IPS DF 6.9 (cell line): ENCODE data around the gene UCHL1.

Experiments
- DNase-seq: peaks from one replicate; pipeline ENCODE4 v3.0.0-alpha.2; 2013; ENCODE audit warnings: low read depth, low spot score
- H3K27ac ChIP-seq: one replicate; pipeline ENCODE4 v1.5.1; 2013; ENCODE audit warnings: low read length, control low read depth
- H3K27me3 ChIP-seq: 2 replicates; pipeline ENCODE4 v1.6.1; 2013; ENCODE audit warnings: mild to moderate bottlenecking, low read length; ENCODE audit not compliant: control insufficient read depth, insufficient read depth
- H3K36me3 ChIP-seq: 2 replicates; pipeline ENCODE4 v1.6.1; 2013; ENCODE audit warnings: low read length; ENCODE audit not compliant: control insufficient read depth, insufficient read depth
- H3K4me1 ChIP-seq: 2 replicates; pipeline ENCODE4 v1.6.1; 2013; ENCODE audit warnings: low read length; ENCODE audit not compliant: control insufficient read depth, insufficient read depth
- H3K4me3 ChIP-seq: 2 replicates; pipeline ENCODE4 v1.5.1; 2013; ENCODE audit warnings: mild to moderate bottlenecking, low read length
- H3K9me3 ChIP-seq: 2 replicates; pipeline ENCODE4 v1.6.1; 2013; ENCODE audit warnings: low read length, inconsistent platforms; ENCODE audit not compliant: control insufficient read depth, insufficient read depth
- WGBS: extraction: QIAGEN DNeasy Blood & Tissue Kit; methylation state at CpG from one replicate; pipeline ENCODE4 v1.1.7; 2013; ENCODE audit warnings: mixed read lengths, missing lambda C conversion rate; ENCODE audit not compliant: insufficient read length, insufficient coverage; 5-methylcytosine and 5-hydroxymethylcytosine counted together

The UCHL1 gene

GRCh38 chr4:41215155-41215554 lies 41.6 kb upstream of the UCHL1 start:
- Histone ChIP-seq H3K4me3 (no peak overlapping the region), H3K27me3 (no peaks in the 10 kb centered on the region), H3K36me3 (no peaks in the 10 kb centered on the region; the same call in 1 of the 2 replicates), H3K9me3 (no peaks in the 10 kb centered on the region), H3K27ac (no peak overlapping the region), H3K4me1 (peaks cover 3% of the 10 kb centered on the region; the same call in 1 of the 2 replicates)
- DNase-seq = no peak
- no CpG with 5 or more reads among the region's 9 CpGs for WGBS

- WGBS = no CpG with 5 or more reads among the region's 8 CpGs
- Histone ChIP-seq H3K27ac (no peak overlapping the region), H3K4me3 (peak overlapping the region; percentile 56; the same call in 1 of the 2 replicates), H3K4me1 (peaks cover 3% of the 10 kb centered on the region; the same call in 1 of the 2 replicates), H3K27me3 (no peaks in the 10 kb centered on the region), H3K9me3 (no peaks in the 10 kb centered on the region), H3K36me3 (no peaks in the 10 kb centered on the region; the same call in 1 of the 2 replicates)
- DNase-seq = no peak
Measured at GRCh38 chr4:41215969-41216293, 40.8 kb upstream of the UCHL1 start.

- peak; percentile 31 for DNase-seq
- no peaks in the 10 kb centered on the region; the same call in 1 of the 2 replicates for H3K36me3 ChIP-seq
- peak overlapping the region; percentile 56; the same call in 1 of the 2 replicates for H3K4me3 ChIP-seq
- H3K9me3 ChIP-seq = no peaks in the 10 kb centered on the region
- H3K27me3 ChIP-seq = no peaks in the 10 kb centered on the region
- no CpG with 5 or more reads among the region's 59 CpGs for WGBS
- peaks cover 3% of the 10 kb centered on the region; the same call in 1 of the 2 replicates for H3K4me1 ChIP-seq
- no peak overlapping the region for H3K27ac ChIP-seq
Measured at GRCh38 chr4:41216294-41217019, 40.3 kb upstream of the UCHL1 start.

- Histone ChIP-seq H3K36me3 (no peaks in the 10 kb centered on the region; the same call in 1 of the 2 replicates), H3K27ac (no peak overlapping the region), H3K9me3 (no peaks in the 10 kb centered on the region), H3K4me3 (no peak overlapping the region), H3K27me3 (no peaks in the 10 kb centered on the region), H3K4me1 (peaks cover 3% of the 10 kb centered on the region; the same call in 1 of the 2 replicates)
- DNase-seq = no peak
- WGBS = no CpG with 5 or more reads among the region's 2 CpGs
Measured at GRCh38 chr4:41217020-41217333, 39.8 kb upstream of the UCHL1 start.

- WGBS = no CpG with 5 or more reads among the region's 2 CpGs
- no peaks in the 10 kb centered on the region; the same call in 1 of the 2 replicates for H3K36me3 ChIP-seq
- H3K4me3 ChIP-seq = no peak overlapping the region
- peaks cover 3% of the 10 kb centered on the region; the same call in 1 of the 2 replicates for H3K4me1 ChIP-seq
- no peak overlapping the region for H3K27ac ChIP-seq
- DNase-seq = no peak
- H3K9me3 ChIP-seq = no peaks in the 10 kb centered on the region
- H3K27me3 ChIP-seq = no peaks in the 10 kb centered on the region
Measured at GRCh38 chr4:41217374-41217773, 39.4 kb upstream of the UCHL1 start.

- WGBS = no CpG with 5 or more reads among the region's 3 CpGs
- no peak overlapping the region for H3K4me3 ChIP-seq
- DNase-seq = no peak
- no peaks in the 10 kb centered on the region; the same call in 1 of the 2 replicates for H3K36me3 ChIP-seq
- H3K9me3 ChIP-seq = no peaks in the 10 kb centered on the region
- no peaks in the 10 kb centered on the region for H3K27me3 ChIP-seq
- H3K4me1 ChIP-seq = peaks cover 3% of the 10 kb centered on the region; the same call in 1 of the 2 replicates
- H3K27ac ChIP-seq = no peak overlapping the region
Measured at GRCh38 chr4:41218703-41219102, 38.0 kb upstream of the UCHL1 start.

- 100% methylated on average over 1 of the region's 3 CpGs for WGBS
- Histone ChIP-seq H3K27ac (no peak overlapping the region), H3K4me3 (no peak overlapping the region), H3K27me3 (no peaks in the 10 kb centered on the region), H3K4me1 (peaks cover 3% of the 10 kb centered on the region; the same call in 1 of the 2 replicates), H3K9me3 (no peaks in the 10 kb centered on the region), H3K36me3 (no peaks in the 10 kb centered on the region)
- DNase-seq = no peak
Measured at GRCh38 chr4:41219421-41219950, 37.2 kb upstream of the UCHL1 start.

GRCh38 chr4:41221850-41222645 lies 34.7 kb upstream of the UCHL1 start:
- no CpG with 5 or more reads among the region's 4 CpGs for WGBS
- Histone ChIP-seq H3K4me3 (no peak overlapping the region), H3K27me3 (no peaks in the 10 kb centered on the region), H3K36me3 (no peaks in the 10 kb centered on the region), H3K27ac (no peak overlapping the region), H3K9me3 (no peaks in the 10 kb centered on the region), H3K4me1 (no peaks in the 10 kb centered on the region)
- DNase-seq = no peak

- Histone ChIP-seq H3K27ac (no peak overlapping the region), H3K4me1 (no peaks in the 10 kb centered on the region), H3K27me3 (no peaks in the 10 kb centered on the region), H3K9me3 (no peaks in the 10 kb centered on the region), H3K4me3 (no peak overlapping the region), H3K36me3 (no peaks in the 10 kb centered on the region)
- DNase-seq = no peak
- no CpG with 5 or more reads among the region's 4 CpGs for WGBS
Measured at GRCh38 chr4:41227902-41228301, 28.8 kb upstream of the UCHL1 start.

DNA sequence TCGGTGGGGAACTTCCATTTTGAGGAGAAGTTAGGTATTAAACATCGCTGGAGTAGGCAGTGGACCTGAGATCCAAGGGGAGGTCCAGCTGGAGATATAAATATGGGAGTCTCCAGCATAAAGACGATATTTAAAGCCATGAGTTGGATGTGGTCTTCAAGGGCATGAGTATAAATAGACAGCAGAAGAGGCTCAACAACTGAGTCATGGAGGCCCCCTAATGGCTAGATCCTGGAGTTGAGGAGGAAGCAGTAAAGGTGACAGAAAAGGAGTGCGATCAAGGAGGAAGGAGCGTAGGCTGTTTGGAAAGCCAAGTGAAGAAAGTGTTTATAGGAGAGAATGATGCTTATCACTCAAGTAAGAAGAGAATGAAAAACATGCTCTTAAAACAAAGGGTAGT lies 24.3 kb upstream of the UCHL1 start:
- H3K27ac ChIP-seq = no peak overlapping the region
- no peaks in the 10 kb centered on the region for H3K4me1 ChIP-seq
- no peak overlapping the region for H3K4me3 ChIP-seq
- H3K27me3 ChIP-seq = no peaks in the 10 kb centered on the region
- H3K36me3 ChIP-seq = no peaks in the 10 kb centered on the region
- no peak for DNase-seq
- H3K9me3 ChIP-seq = no peaks in the 10 kb centered on the region
- WGBS = no CpG with 5 or more reads among the region's 5 CpGs
